HCT116 (cell line): Measurements from ENCODE around the gene PDC. TPM values are rescaled to one million over a fixed set of nuclear protein-coding genes. Genes with fewer than 3 reads are reported as not detected.

Experiments used
- ATAC-seq: fragments of 200-7000 bp; cut with Tn5 transposase; 2 replicates; pipeline ENCODE4 v1.9.1; 2020; ENCODE audit warnings: mild to moderate bottlenecking, moderate library complexity
- BruUV-seq: library from RNA; stranded (reverse); fragments of 400-500 nt; replicated peaks from 2 replicates; lab custom pipeline; 2021; lab: Mats Ljungman, UMichigan
- CTCF ChIA-PET: fragments of 300-600 bp; sonication (Branson Sonifier 250); formaldehyde crosslinking; loops from one replicate; lab custom pipeline; 2021; ENCODE audit warnings: antibody characterized with exemption; lab: Charles Lee
- POLR2A ChIA-PET: fragments of 300-600, 350-600 bp; sonication (Branson Sonifier 250); formaldehyde crosslinking; loops from one replicate; lab custom pipeline; 2021; ENCODE audit warnings: antibody characterized with exemption; lab: Charles Lee
- RAD21 ChIA-PET, 2 experiments: fragments of 300-600 bp; sonication (Branson Sonifier 250); formaldehyde crosslinking; loops; one replicate each; lab custom pipeline; 2023; ENCODE audit warnings: low total read pairs in 2 of 2; ENCODE audit not compliant: uncharacterized antibody in 2 of 2, unreplicated experiment in 2 of 2, low non-redundant PET in 1 of 2; lab: Charles Lee
- DNase-seq: peaks from one replicate; pipeline ENCODE4 v3.0.0-alpha.2; 2010; ENCODE audit warnings: low read depth, low spot score
- H2AFZ ChIP-seq: fragments of 200-600 bp; shearing (Covaris generic), sonication (generic); 2 replicates; pipeline ENCODE4 v1.6.1; 2017; ENCODE audit warnings: low read depth, mixed run types, mixed read lengths, antibody characterized with exemption, low read length; ENCODE audit not compliant: poor library complexity, severe bottlenecking
- H3K27ac ChIP-seq: 2 replicates; pipeline ENCODE4 v1.5.1; 2012; ENCODE audit warnings: low read depth, low read length
- H3K27me3 ChIP-seq: fragments of 200-600 bp; sonication (generic); 2 replicates; pipeline ENCODE4 v1.6.1; 2016; ENCODE audit warnings: mixed run types, low read length, mixed read lengths; ENCODE audit not compliant: insufficient read depth
- H3K36me3 ChIP-seq, 2 experiments: fragments of 200-500 bp in 1 of 2; fragments of 200-600 bp in 1 of 2; sonication (Bioruptor generic) in 1 of 2; sonication (generic) in 1 of 2; 2 replicates each; pipeline versions ENCODE4 v1.5.1 to v1.6.1; 2014 to 2016; ENCODE audit warnings: low read length in 2 of 2, inconsistent platforms in 1 of 2, mixed read lengths in 1 of 2, mixed run types in 1 of 2; ENCODE audit not compliant: insufficient read depth in 2 of 2, control insufficient read depth in 1 of 2
- H3K4me1 ChIP-seq, 2 experiments: fragments of 200-600 bp in 1 of 2; sonication (generic) in 1 of 2; 2 replicates each; pipeline versions ENCODE4 v1.5.1 to v1.6.1; 2012 to 2017; ENCODE audit warnings: low read length in 2 of 2, inconsistent platforms in 1 of 2, mild to moderate bottlenecking in 1 of 2, mixed read lengths in 1 of 2, mixed run types in 1 of 2, moderate library complexity in 1 of 2; ENCODE audit not compliant: insufficient read depth in 2 of 2, control insufficient read depth in 1 of 2
- H3K4me2 ChIP-seq: fragments of 200-600 bp; sonication (generic); 2 replicates; pipeline ENCODE4 v1.6.1; 2017; ENCODE audit warnings: mixed run types, low read length, mixed read lengths
- H3K4me3 ChIP-seq, 2 experiments: fragments of 200-600 bp in 1 of 2; sonication (generic) in 1 of 2; replicated peaks in 1 of 2; 2 replicates each; pipeline ENCODE4 v1.5.1; 2011 to 2016; ENCODE audit warnings: low read length in 2 of 2, control low read depth in 1 of 2, low read depth in 1 of 2, mild to moderate bottlenecking in 1 of 2, mixed read lengths in 1 of 2, mixed run types in 1 of 2
- H3K79me2 ChIP-seq: fragments of 200-600 bp; sonication (generic); 2 replicates; pipeline ENCODE4 v1.6.1; 2017; ENCODE audit warnings: mild to moderate bottlenecking, mixed run types, low read length, moderate library complexity, mixed read lengths; ENCODE audit not compliant: insufficient read depth
- H3K9ac ChIP-seq: fragments of 200-600 bp; sonication (generic); 2 replicates; pipeline ENCODE4 v1.6.1; 2016; ENCODE audit warnings: low read length, mixed read lengths
- H3K9me2 ChIP-seq: fragments of 200-600 bp; sonication (generic), shearing (Covaris generic); 2 replicates; pipeline ENCODE4 v1.6.1; 2017; ENCODE audit warnings: mixed run types, mild to moderate bottlenecking, moderate library complexity; ENCODE audit not compliant: insufficient read depth
- H3K9me3 ChIP-seq, 2 experiments: fragments of 200-500 bp in 1 of 2; fragments of 200-600 bp in 1 of 2; sonication (Bioruptor generic) in 1 of 2; sonication (generic) in 1 of 2; 2 replicates each; pipeline ENCODE4 v1.6.1; 2014 to 2017; ENCODE audit warnings: low read length in 2 of 2, mixed read lengths in 2 of 2, inconsistent platforms in 1 of 2, low read depth in 1 of 2, mild to moderate bottlenecking in 1 of 2, mixed run types in 1 of 2, moderate library complexity in 1 of 2; ENCODE audit not compliant: control insufficient read depth in 1 of 2, insufficient read depth in 1 of 2
- H4K20me1 ChIP-seq: fragments of 200-600 bp; sonication (generic), shearing (Covaris generic); 2 replicates; pipeline ENCODE4 v1.6.1; 2017; ENCODE audit warnings: mixed run types, mild to moderate bottlenecking, moderate library complexity; ENCODE audit not compliant: insufficient read depth
- ATF3 ChIP-seq: IDR thresholded peaks from 2 replicates; pipeline ENCODE4 v1.6.1; 2012
- CBX3 ChIP-seq: IDR thresholded peaks from 2 replicates; pipeline ENCODE4 v1.6.1; 2012; ENCODE audit warnings: low read depth
- CEBPB ChIP-seq: IDR thresholded peaks from 2 replicates; pipeline ENCODE4 v1.6.1; 2012; ENCODE audit warnings: low read depth
- EGR1 ChIP-seq: IDR thresholded peaks from 2 replicates; pipeline ENCODE4 v1.6.1; 2012; ENCODE audit warnings: low read depth
- ELF1 ChIP-seq: IDR thresholded peaks from 2 replicates; pipeline ENCODE4 v1.6.1; 2012; ENCODE audit warnings: low read depth, borderline replicate concordance
- EZH2 ChIP-seq: fragments of 200-600 bp; sonication (generic); IDR thresholded peaks from 2 replicates; pipeline ENCODE4 v1.6.1; 2017; ENCODE audit warnings: antibody characterized with exemption, mixed run types
- FOSL1 ChIP-seq: IDR thresholded peaks from 2 replicates; pipeline ENCODE4 v1.6.1; 2012; ENCODE audit warnings: low read depth
- MAX ChIP-seq: IDR thresholded peaks from 2 replicates; pipeline ENCODE4 v1.6.1; 2012
- POLR2A ChIP-seq: IDR thresholded peaks from 2 replicates; pipeline ENCODE4 v1.7.0; 2011; ENCODE audit warnings: borderline replicate concordance; ENCODE audit not compliant: insufficient read depth, insufficient read length; ENCODE audit errors: extremely low read depth
- POLR2AphosphoS5 ChIP-seq: IDR thresholded peaks from 2 replicates; pipeline ENCODE4 v1.6.1; 2011; ENCODE audit warnings: mild to moderate bottlenecking, low read depth, low read length, moderate library complexity
- RAD21 ChIP-seq: IDR thresholded peaks from 2 replicates; pipeline ENCODE4 v1.6.1; 2012; ENCODE audit warnings: low read depth, mild to moderate bottlenecking
- REST ChIP-seq: IDR thresholded peaks from 2 replicates; pipeline ENCODE4 v1.6.1; 2012; ENCODE audit warnings: low read depth
- SIN3A ChIP-seq: IDR thresholded peaks from 2 replicates; pipeline ENCODE4 v1.6.1; 2012; ENCODE audit warnings: low read depth
- SRF ChIP-seq: IDR thresholded peaks from 2 replicates; pipeline ENCODE4 v1.6.1; 2012; ENCODE audit warnings: low read depth
- TCF7L2 ChIP-seq: IDR thresholded peaks from 2 replicates; pipeline ENCODE4 v1.7.0; 2011; ENCODE audit warnings: borderline replicate concordance, inconsistent platforms; ENCODE audit not compliant: insufficient read depth, insufficient read length; ENCODE audit errors: extremely low read depth
- YY1 ChIP-seq: IDR thresholded peaks from 2 replicates; pipeline ENCODE4 v1.6.1; 2011; ENCODE audit warnings: low read length, low read depth, moderate library complexity, mild to moderate bottlenecking; ENCODE audit not compliant: insufficient replicate concordance; ENCODE audit errors: extremely low read depth
- ZBTB33 ChIP-seq: IDR thresholded peaks from 2 replicates; pipeline ENCODE4 v1.6.1; 2011; ENCODE audit warnings: mild to moderate bottlenecking, low read length, moderate library complexity; ENCODE audit not compliant: insufficient replicate concordance; ENCODE audit errors: extremely low read depth
- ZFX ChIP-seq: fragments of 450-650 bp; IDR thresholded peaks from 2 replicates; pipeline ENCODE4 v1.6.1; 2017
- intact Hi-C: fragments of 100-400 bp; cut with micrococcal nuclease; formaldehyde crosslinking; loops from 2 replicates; pipeline ENCODE4 v1.10.0; 2022
- total RNA-seq: library from RNA; stranded (reverse); gene quantifications from one replicate; pipeline ENCODE4 v1.2.1, GENCODE V29; 2021; ENCODE audit not compliant: unreplicated experiment
- TF ChIP-seq, protein P1 (sequence below), 3 experiments: fragments of 200-600 bp in 1 of 3; sonication (generic) in 1 of 3; IDR thresholded peaks in 2 of 3; conservative IDR thresholded peaks in 1 of 3; 2 replicates each; pipeline ENCODE4 v1.5.1; 2012 to 2017; ENCODE audit warnings: low read depth in 2 of 3, low read length in 2 of 3, antibody characterized with exemption in 1 of 3, borderline replicate concordance in 1 of 3, control low read depth in 1 of 3, mild to moderate bottlenecking in 1 of 3, mixed read lengths in 1 of 3, mixed run types in 1 of 3, moderate library complexity in 1 of 3; ENCODE audit not compliant: insufficient read depth in 1 of 3

PDC gene
- total RNA-seq, 1 experiment from 2014 or later = not detected

GRCh38 chr1:186463926-186464325 lies 3.0 kb upstream of the PDC start:
- no peak overlapping the region for H3K27ac ChIP-seq
- DNase-seq = no peak
- BruUV-seq = no TSS peak
- H3K27me3 ChIP-seq = no peaks in the 10 kb centered on the region
- H3K4me1 ChIP-seq = no peaks in the 10 kb centered on the region
- no peak overlapping the region for H2AFZ ChIP-seq
- intact Hi-C loops = no loop called here
- no peak for ATAC-seq
- ChIA-PET CTCF (no interaction called here), POLR2A (no interaction called here), RAD21 (no interaction called here)
- H3K9me3 ChIP-seq = no peaks in the 10 kb centered on the region
- no peaks in the 10 kb centered on the region for H3K9me2 ChIP-seq
- no peaks in the 10 kb centered on the region for H4K20me1 ChIP-seq
- H3K9ac ChIP-seq = no peak overlapping the region
- no peak overlapping the region for H3K4me2 ChIP-seq
- no peaks in the 10 kb centered on the region for H3K36me3 ChIP-seq
- no peaks in the 10 kb centered on the region for H3K79me2 ChIP-seq
- TF ChIP-seq ATF3 (no peak), TCF7L2 (no peak), SIN3A (no peak), EZH2 (no peak), EGR1 (no peak), POLR2A (no peak), YY1 (no peak), ZFX (no peak), SRF (no peak), POLR2AphosphoS5 (no peak), CEBPB (no peak), MAX (no peak), ZBTB33 (no peak), ELF1 (no peak), RAD21 (no peak), CBX3 (no peak), FOSL1 (no peak), REST (no peak)
- TF ChIP-seq, protein P1, sequence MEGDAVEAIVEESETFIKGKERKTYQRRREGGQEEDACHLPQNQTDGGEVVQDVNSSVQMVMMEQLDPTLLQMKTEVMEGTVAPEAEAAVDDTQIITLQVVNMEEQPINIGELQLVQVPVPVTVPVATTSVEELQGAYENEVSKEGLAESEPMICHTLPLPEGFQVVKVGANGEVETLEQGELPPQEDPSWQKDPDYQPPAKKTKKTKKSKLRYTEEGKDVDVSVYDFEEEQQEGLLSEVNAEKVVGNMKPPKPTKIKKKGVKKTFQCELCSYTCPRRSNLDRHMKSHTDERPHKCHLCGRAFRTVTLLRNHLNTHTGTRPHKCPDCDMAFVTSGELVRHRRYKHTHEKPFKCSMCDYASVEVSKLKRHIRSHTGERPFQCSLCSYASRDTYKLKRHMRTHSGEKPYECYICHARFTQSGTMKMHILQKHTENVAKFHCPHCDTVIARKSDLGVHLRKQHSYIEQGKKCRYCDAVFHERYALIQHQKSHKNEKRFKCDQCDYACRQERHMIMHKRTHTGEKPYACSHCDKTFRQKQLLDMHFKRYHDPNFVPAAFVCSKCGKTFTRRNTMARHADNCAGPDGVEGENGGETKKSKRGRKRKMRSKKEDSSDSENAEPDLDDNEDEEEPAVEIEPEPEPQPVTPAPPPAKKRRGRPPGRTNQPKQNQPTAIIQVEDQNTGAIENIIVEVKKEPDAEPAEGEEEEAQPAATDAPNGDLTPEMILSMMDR (IDR thresholded peaks at IDR 0.05 in 2 of 3, conservative IDR thresholded peaks at IDR 0.05 in 1 of 3; ENCODE audit: borderline replicate concordance in 1 of 3, insufficient read depth in 1 of 3, low read depth in 2 of 3, low read length in 2 of 3) = no peak
- no peak overlapping the region for H3K4me3 ChIP-seq
